ENCODE results near the gene HIVEP3. TPM values are rescaled to one million over a fixed set of nuclear protein-coding genes. Genes with fewer than 3 reads are reported as not detected.

The HIVEP3 gene
- total RNA-seq, 1 experiment from 2014 or later: 3.1 TPM

GRCh38 chr1:41712695-41713094 is 206.0 kb downstream of the HIVEP3 start:
- intact Hi-C loops (cut with micrococcal nuclease; ENCODE audit: unreplicated experiment): no loop called here
- POLR2A ChIA-PET (ENCODE audit: low non-redundant PET): no interaction called here
- no peak for DNase-seq (ENCODE audit: low spot score)
- TF ChIP-seq EZH2 (IDR thresholded peaks at IDR 0.05; ENCODE audit: borderline replicate concordance, low read depth, low read length, poor library complexity, severe bottlenecking): no peak
- TF ChIP-seq, protein P1, sequence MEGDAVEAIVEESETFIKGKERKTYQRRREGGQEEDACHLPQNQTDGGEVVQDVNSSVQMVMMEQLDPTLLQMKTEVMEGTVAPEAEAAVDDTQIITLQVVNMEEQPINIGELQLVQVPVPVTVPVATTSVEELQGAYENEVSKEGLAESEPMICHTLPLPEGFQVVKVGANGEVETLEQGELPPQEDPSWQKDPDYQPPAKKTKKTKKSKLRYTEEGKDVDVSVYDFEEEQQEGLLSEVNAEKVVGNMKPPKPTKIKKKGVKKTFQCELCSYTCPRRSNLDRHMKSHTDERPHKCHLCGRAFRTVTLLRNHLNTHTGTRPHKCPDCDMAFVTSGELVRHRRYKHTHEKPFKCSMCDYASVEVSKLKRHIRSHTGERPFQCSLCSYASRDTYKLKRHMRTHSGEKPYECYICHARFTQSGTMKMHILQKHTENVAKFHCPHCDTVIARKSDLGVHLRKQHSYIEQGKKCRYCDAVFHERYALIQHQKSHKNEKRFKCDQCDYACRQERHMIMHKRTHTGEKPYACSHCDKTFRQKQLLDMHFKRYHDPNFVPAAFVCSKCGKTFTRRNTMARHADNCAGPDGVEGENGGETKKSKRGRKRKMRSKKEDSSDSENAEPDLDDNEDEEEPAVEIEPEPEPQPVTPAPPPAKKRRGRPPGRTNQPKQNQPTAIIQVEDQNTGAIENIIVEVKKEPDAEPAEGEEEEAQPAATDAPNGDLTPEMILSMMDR (conservative IDR thresholded peaks at IDR 0.05; ENCODE audit: low read depth, low read length): no peak
- no peaks in the 10 kb centered on the region for H3K9me3 ChIP-seq (ENCODE audit: low read depth, low read length, poor library complexity, severe bottlenecking)
- BruUV-seq (replicated peaks): no TSS peak
- peaks cover 11% of the 10 kb centered on the region for H3K4me1 ChIP-seq (ENCODE audit: insufficient read depth, low read length, poor library complexity, severe bottlenecking)
- CTCF ChIA-PET: no interaction called here
- H3K27me3 ChIP-seq (replicated peaks; ENCODE audit: insufficient read depth, low read depth, low read length, poor library complexity): no peaks in the 10 kb centered on the region
- H3K36me3 ChIP-seq (ENCODE audit: insufficient read depth, low read length, poor library complexity, severe bottlenecking): no peaks in the 10 kb centered on the region
- no peak overlapping the region for H3K27ac ChIP-seq (ENCODE audit: low read depth, low read length, poor library complexity, severe bottlenecking)
- H3K4me3 ChIP-seq (ENCODE audit: low read depth, low read length, poor library complexity, severe bottlenecking): no peak overlapping the region

GRCh38 chr1:41712081-41712480 is 206.6 kb downstream of the HIVEP3 start:
- Histone ChIP-seq H3K4me3 (ENCODE audit: low read depth, low read length, poor library complexity, severe bottlenecking) (no peak overlapping the region), H3K36me3 (ENCODE audit: insufficient read depth, low read length, poor library complexity, severe bottlenecking) (no peaks in the 10 kb centered on the region), H3K4me1 (ENCODE audit: insufficient read depth, low read length, poor library complexity, severe bottlenecking) (peaks cover 11% of the 10 kb centered on the region), H3K9me3 (ENCODE audit: low read depth, low read length, poor library complexity, severe bottlenecking) (no peaks in the 10 kb centered on the region), H3K27me3 (replicated peaks; ENCODE audit: insufficient read depth, low read depth, low read length, poor library complexity) (no peaks in the 10 kb centered on the region), H3K27ac (ENCODE audit: low read depth, low read length, poor library complexity, severe bottlenecking) (no peak overlapping the region)
- BruUV-seq (replicated peaks): no TSS peak
- no peak for DNase-seq (ENCODE audit: low spot score)
- CTCF ChIA-PET: no interaction called here
- intact Hi-C loops (cut with micrococcal nuclease; ENCODE audit: unreplicated experiment): no loop called here
- POLR2A ChIA-PET (ENCODE audit: low non-redundant PET): no interaction called here
- TF ChIP-seq, protein P1 (conservative IDR thresholded peaks at IDR 0.05; ENCODE audit: low read depth, low read length): no peak
- TF ChIP-seq EZH2 (IDR thresholded peaks at IDR 0.05; ENCODE audit: borderline replicate concordance, low read depth, low read length, poor library complexity, severe bottlenecking): no peak

DNA sequence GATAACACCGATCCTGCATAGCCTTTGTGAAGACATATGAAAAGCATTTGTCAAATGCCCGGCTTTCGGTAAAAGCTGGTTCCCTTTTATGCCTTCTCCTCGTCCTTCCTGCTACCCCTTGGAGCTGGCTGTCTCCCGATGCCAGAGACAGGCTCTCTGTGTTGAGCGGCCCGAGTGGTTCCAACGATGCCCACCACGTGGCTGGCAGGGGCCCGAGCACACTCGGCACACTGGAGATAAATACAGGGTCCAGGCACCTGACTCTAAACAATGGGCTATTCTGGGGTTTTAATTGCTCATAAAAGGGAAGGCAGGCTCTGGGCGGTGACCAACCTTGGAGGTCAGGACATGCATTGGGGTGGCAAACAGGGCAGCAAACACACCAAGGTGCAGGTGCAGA is 207.1 kb downstream of the HIVEP3 start:
- no peaks in the 10 kb centered on the region for H3K27me3 ChIP-seq (replicated peaks; ENCODE audit: insufficient read depth, low read depth, low read length, poor library complexity)
- H3K27ac ChIP-seq (ENCODE audit: low read depth, low read length, poor library complexity, severe bottlenecking): no peak overlapping the region
- TF ChIP-seq EZH2 (IDR thresholded peaks at IDR 0.05; ENCODE audit: borderline replicate concordance, low read depth, low read length, poor library complexity, severe bottlenecking): no peak
- TF ChIP-seq, protein P1 (conservative IDR thresholded peaks at IDR 0.05; ENCODE audit: low read depth, low read length): no peak
- CTCF ChIA-PET: no interaction called here
- POLR2A ChIA-PET (ENCODE audit: low non-redundant PET): no interaction called here
- H3K4me1 ChIP-seq (ENCODE audit: insufficient read depth, low read length, poor library complexity, severe bottlenecking): peaks cover 11% of the 10 kb centered on the region
- DNase-seq (ENCODE audit: low spot score): no peak
- no peaks in the 10 kb centered on the region for H3K36me3 ChIP-seq (ENCODE audit: insufficient read depth, low read length, poor library complexity, severe bottlenecking)
- intact Hi-C loops (cut with micrococcal nuclease; ENCODE audit: unreplicated experiment): no loop called here
- BruUV-seq (replicated peaks): no TSS peak
- no peaks in the 10 kb centered on the region for H3K9me3 ChIP-seq (ENCODE audit: low read depth, low read length, poor library complexity, severe bottlenecking)
- H3K4me3 ChIP-seq (ENCODE audit: low read depth, low read length, poor library complexity, severe bottlenecking): no peak overlapping the region
